A549 (cell line): Measurements from ENCODE around the gene EVPL. TPM values are rescaled to one million over a fixed set of nuclear protein-coding genes. Genes with fewer than 3 reads are reported as not detected.

ENCODE experiments used
- ATAC-seq, 2 experiments: fragments of 200-7000 bp in 1 of 2; fragments of >200 bp in 1 of 2; cut with Nextera tagmentation in 1 of 2; cut with Tn5 transposase in 1 of 2; 3 replicates each; pipeline versions ENCODE4 v1.8.0 to v1.9.1; 2018 to 2020; ENCODE audit warnings: mild to moderate bottlenecking in 1 of 2, moderate library complexity in 1 of 2
- CTCF ChIA-PET: fragments of 300-600 bp; sonication (Branson Sonifier 250); formaldehyde crosslinking; extraction: SDS; loops from one replicate; lab custom pipeline; 2021; ENCODE audit warnings: antibody characterized with exemption, inconsistent platforms; lab: Yijun Ruan, JAX
- POLR2A ChIA-PET: fragments of 350-600 bp; formaldehyde crosslinking; extraction: SDS; loops from one replicate; lab custom pipeline; 2021; ENCODE audit warnings: antibody characterized with exemption, inconsistent platforms; lab: Yijun Ruan, JAX
- DNase-seq, 2 experiments: peaks; one replicate each; pipeline versions ENCODE4 v3.0.0 to v3.0.0-alpha.2; 2011 to 2016; ENCODE audit warnings: low read depth in 1 of 2, low spot score in 1 of 2
- FAIRE-seq: peaks from 2 replicates; lab custom pipeline; 2011; peaks lifted over from hg19 to GRCh38; lab: Jason Lieb, UNC
- H3K27ac ChIP-seq, 2 experiments: fragments of >200 bp; sonication (Bioruptor Twin); formaldehyde crosslinking; 3 replicates each; pipeline ENCODE4 v1.5.1; 2016 to 2017
- H3K4me1 ChIP-seq: fragments of >200 bp; sonication (Bioruptor Twin); formaldehyde crosslinking; 3 replicates; pipeline ENCODE4 v1.6.1; 2016
- H3K4me2 ChIP-seq: fragments of >200 bp; sonication (Bioruptor Twin); formaldehyde crosslinking; 3 replicates; pipeline ENCODE4 v1.6.1; 2016
- H3K4me3 ChIP-seq: fragments of >200 bp; sonication (Bioruptor Twin); formaldehyde crosslinking; 3 replicates; pipeline ENCODE4 v1.5.1; 2016
- H3K9me3 ChIP-seq: fragments of >200 bp; sonication (Bioruptor Twin); formaldehyde crosslinking; 3 replicates; pipeline ENCODE4 v1.6.1; 2016
- BHLHE40 ChIP-seq: IDR thresholded peaks from 2 replicates; pipeline ENCODE4 v1.6.1; 2012; ENCODE audit warnings: low read depth, low read length, inconsistent platforms
- CTCF ChIP-seq: fragments of >200 bp; sonication (Bioruptor Twin); formaldehyde crosslinking; IDR thresholded peaks from 3 replicates; pipeline ENCODE4 v1.5.1; 2016
- EHF ChIP-seq: fragments of 250-450 bp; sonication (Bioruptor Pico); IDR thresholded peaks from 2 replicates; pipeline ENCODE4 v1.5.0; 2020; ENCODE audit warnings: mild to moderate bottlenecking
- GATA3 ChIP-seq: IDR thresholded peaks from 2 replicates; pipeline ENCODE4 v1.6.1; 2012; ENCODE audit warnings: borderline replicate concordance
- JUN ChIP-seq, 2 experiments: fragments of >200 bp; sonication (Bioruptor Twin); formaldehyde crosslinking; IDR thresholded peaks; 2 replicates in 1 of 2; 3 replicates in 1 of 2; pipeline ENCODE4 v1.6.1; 2016 to 2017
- KDM1A ChIP-seq: fragments of 200-600 bp; sonication (generic); IDR thresholded peaks from 2 replicates; pipeline ENCODE4 v1.6.1; 2016; ENCODE audit warnings: low read depth, mild to moderate bottlenecking
- PHF8 ChIP-seq: fragments of 200-600 bp; sonication (generic); IDR thresholded peaks from 2 replicates; pipeline ENCODE4 v1.6.1; 2016; ENCODE audit warnings: low read depth, mild to moderate bottlenecking, antibody characterized with exemption, moderate library complexity, borderline replicate concordance
- RAD21 ChIP-seq, 2 experiments: fragments of >200 bp in 1 of 2; sonication (Bioruptor Twin) in 1 of 2; formaldehyde crosslinking in 1 of 2; IDR thresholded peaks in 1 of 2; conservative IDR thresholded peaks in 1 of 2; 2 replicates in 1 of 2; 3 replicates in 1 of 2; pipeline ENCODE4 v1.6.1; 2012 to 2018; ENCODE audit warnings: inconsistent platforms in 1 of 2
- RFX5 ChIP-seq: fragments of 450-650 bp; IDR thresholded peaks from 2 replicates; pipeline ENCODE4 v1.7.1; 2014; ENCODE audit warnings: antibody characterized with exemption, mild to moderate bottlenecking, moderate library complexity
- SMC3 ChIP-seq: fragments of >200 bp; sonication (Bioruptor Twin); formaldehyde crosslinking; IDR thresholded peaks from 3 replicates; pipeline ENCODE4 v1.6.1; 2018; ENCODE audit warnings: inconsistent platforms
- SREBF2 ChIP-seq: fragments of 450-650 bp; IDR thresholded peaks from 2 replicates; pipeline ENCODE4 v1.6.1; 2014; ENCODE audit warnings: mild to moderate bottlenecking, moderate library complexity
- USF2 ChIP-seq: fragments of 450-650 bp; IDR thresholded peaks from 2 replicates; pipeline ENCODE4 v1.6.1; 2014; ENCODE audit warnings: antibody characterized with exemption
- ZFP36 ChIP-seq: fragments of 450-650 bp; IDR thresholded peaks from 2 replicates; pipeline ENCODE4 v1.6.1; 2014; ENCODE audit warnings: borderline replicate concordance; ENCODE audit not compliant: partially characterized antibody
- ZNF302 ChIP-seq: fragments of 250-450 bp; sonication (Bioruptor Pico); IDR thresholded peaks from 2 replicates; pipeline ENCODE4 v1.9.0; 2021; ENCODE audit warnings: inconsistent platforms, mild to moderate bottlenecking, moderate library complexity
- WGBS: methylation state at CpG from one replicate; pipeline ENCODE4 v1.1.6; 2017; ENCODE audit errors: missing lambda C conversion rate; 5-methylcytosine and 5-hydroxymethylcytosine counted together
- polyA plus RNA-seq, 4 experiments: library from polyadenylated mRNA; depleted of rRNA in 3 of 4; stranded (reverse); fragments of >200 nt; fragmentation: RNase III in 1 of 4; extraction: RNeasy Plus Mini Kit Qiagen cat#74134 plus additional on column Dnase treatment in 1 of 4; gene quantifications; 2 replicates in 3 of 4; 3 replicates in 1 of 4; pipeline ENCODE4 v1.2.3, GENCODE V29; 2011 to 2017
- TF ChIP-seq, protein P1 (sequence below): fragments of 200-600 bp; sonication (generic); IDR thresholded peaks from 2 replicates; pipeline ENCODE4 v1.6.1; 2016; ENCODE audit warnings: antibody characterized with exemption, mild to moderate bottlenecking, moderate library complexity

The EVPL gene
- polyA plus RNA-seq, 2 of the 4 experiments (the other 2 are of a cell fraction), result 4.1 to 13.9 TPM

GRCh38 chr17:76014925-76015261, 12.2 kb downstream of the EVPL start:
- TF ChIP-seq EHF (no peak), ZNF302 (CRISPR knock-in tag) (no peak), GATA3 (no peak), PHF8 (no peak), KDM1A (no peak), SREBF2 (no peak), RFX5 (no peak), SMC3 (no peak), USF2 (no peak)
- TF ChIP-seq, protein P1, sequence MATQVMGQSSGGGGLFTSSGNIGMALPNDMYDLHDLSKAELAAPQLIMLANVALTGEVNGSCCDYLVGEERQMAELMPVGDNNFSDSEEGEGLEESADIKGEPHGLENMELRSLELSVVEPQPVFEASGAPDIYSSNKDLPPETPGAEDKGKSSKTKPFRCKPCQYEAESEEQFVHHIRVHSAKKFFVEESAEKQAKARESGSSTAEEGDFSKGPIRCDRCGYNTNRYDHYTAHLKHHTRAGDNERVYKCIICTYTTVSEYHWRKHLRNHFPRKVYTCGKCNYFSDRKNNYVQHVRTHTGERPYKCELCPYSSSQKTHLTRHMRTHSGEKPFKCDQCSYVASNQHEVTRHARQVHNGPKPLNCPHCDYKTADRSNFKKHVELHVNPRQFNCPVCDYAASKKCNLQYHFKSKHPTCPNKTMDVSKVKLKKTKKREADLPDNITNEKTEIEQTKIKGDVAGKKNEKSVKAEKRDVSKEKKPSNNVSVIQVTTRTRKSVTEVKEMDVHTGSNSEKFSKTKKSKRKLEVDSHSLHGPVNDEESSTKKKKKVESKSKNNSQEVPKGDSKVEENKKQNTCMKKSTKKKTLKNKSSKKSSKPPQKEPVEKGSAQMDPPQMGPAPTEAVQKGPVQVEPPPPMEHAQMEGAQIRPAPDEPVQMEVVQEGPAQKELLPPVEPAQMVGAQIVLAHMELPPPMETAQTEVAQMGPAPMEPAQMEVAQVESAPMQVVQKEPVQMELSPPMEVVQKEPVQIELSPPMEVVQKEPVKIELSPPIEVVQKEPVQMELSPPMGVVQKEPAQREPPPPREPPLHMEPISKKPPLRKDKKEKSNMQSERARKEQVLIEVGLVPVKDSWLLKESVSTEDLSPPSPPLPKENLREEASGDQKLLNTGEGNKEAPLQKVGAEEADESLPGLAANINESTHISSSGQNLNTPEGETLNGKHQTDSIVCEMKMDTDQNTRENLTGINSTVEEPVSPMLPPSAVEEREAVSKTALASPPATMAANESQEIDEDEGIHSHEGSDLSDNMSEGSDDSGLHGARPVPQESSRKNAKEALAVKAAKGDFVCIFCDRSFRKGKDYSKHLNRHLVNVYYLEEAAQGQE, result no peak
- TF ChIP-seq, all 56 proteins: peak for 0
- 93% methylated on average over 23 of the region's 26 CpGs for WGBS
- no peak; a peak in 1 of 6 replicates for ATAC-seq
- POLR2A ChIA-PET, result no interaction called here
- Histone ChIP-seq H3K4me2 (no peak overlapping the region), H3K4me3 (no peak overlapping the region), H3K4me1 (no peaks in the 10 kb centered on the region), H3K9me3 (no peaks in the 10 kb centered on the region), H3K27ac (no peak overlapping the region)
- FAIRE-seq, result no peak
- CTCF ChIA-PET, result interaction anchor here (0.6 to 20.5 kb wide), 55 partner anchors 7 to 754 kb away, joined by 3 to 408 read pairs (median 6); partner anchors contain the start of genes AANAT, CDK3, EVPL and EXOC7
- no peak for DNase-seq

DNA sequence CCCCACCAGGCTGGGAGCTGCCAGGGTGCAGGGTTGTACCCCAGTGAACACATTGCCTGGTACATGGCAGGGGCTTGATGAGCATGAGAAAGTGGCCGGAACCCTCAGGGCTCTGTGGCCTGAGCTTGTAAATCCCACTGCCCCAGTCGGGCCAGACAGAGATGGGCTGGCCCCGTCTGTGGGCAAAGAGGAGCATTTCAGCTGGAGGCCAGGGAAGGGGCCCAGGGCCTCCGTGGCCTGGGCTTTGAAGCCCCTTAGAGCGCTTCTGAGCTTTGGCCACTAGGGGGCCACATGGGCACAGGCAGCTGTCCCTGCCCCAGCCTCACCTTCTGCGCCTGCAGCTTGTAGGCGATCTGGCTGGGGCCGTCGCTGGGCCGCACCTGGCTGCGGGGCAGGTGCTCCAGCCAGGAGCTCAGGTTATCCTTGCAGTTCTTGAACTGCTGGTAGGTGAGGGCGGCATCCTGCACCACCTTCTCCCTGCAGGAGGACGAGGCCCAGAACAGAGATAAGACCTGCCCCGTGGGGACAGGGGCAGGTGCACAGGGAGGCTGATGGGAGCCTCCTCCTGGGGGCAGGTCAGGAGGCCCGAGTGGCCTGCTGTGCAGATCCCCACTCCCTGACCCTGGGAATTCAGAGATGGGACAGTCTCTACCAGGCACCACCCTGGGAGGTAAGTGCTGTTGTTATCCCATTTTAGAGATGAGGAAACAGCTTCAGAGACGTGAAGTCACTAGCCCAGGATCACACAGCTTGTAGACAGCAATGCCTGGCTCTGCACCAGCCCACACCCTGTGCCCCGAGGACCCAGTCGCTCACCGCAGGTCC, 12.8 kb downstream of the EVPL start:
- ChIA-PET CTCF (interaction anchor here (0.5 to 20.5 kb wide), 78 partner anchors 8 to 755 kb away, joined by 3 to 408 read pairs (median 4); partner anchors contain the start of genes AANAT, CDK3, EVPL and EXOC7), POLR2A (no interaction called here)
- Histone ChIP-seq H3K27ac (peak overlapping the region in 1 of 2 experiments; percentile 26; a peak in 1 of 6 replicates), H3K4me3 (no peak overlapping the region), H3K4me1 (no peaks in the 10 kb centered on the region), H3K9me3 (no peaks in the 10 kb centered on the region), H3K4me2 (no peak overlapping the region)
- 51% methylated on average over 19 of the region's 19 CpGs for WGBS
- peak; percentile 78 for TF ChIP-seq SMC3
- peak; percentile 97 for TF ChIP-seq CTCF
- TF ChIP-seq RFX5, result no peak
- peak; percentile 88 to 90 for TF ChIP-seq RAD21 (conservative IDR thresholded peaks at IDR 0.05 in 1 of 2, IDR thresholded peaks at IDR 0.05 in 1 of 2)
- TF ChIP-seq BHLHE40, result no peak
- TF ChIP-seq ZFP36, result peak; percentile 50
- TF ChIP-seq JUN (IDR thresholded peaks at IDR 0.05), result no peak
- TF ChIP-seq KDM1A, result peak; percentile 42; the same call in 1 of the 2 replicates
- DNase-seq, result peak; percentile 76 to 87
- FAIRE-seq, result no peak
- peak; percentile 86 to 96 for ATAC-seq
